PC-3 (cell line): ENCODE measurements around the gene PLXNA2. TPM values are rescaled to one million over a fixed set of nuclear protein-coding genes. Genes with fewer than 3 reads are reported as not detected.

Experiments used
- ATAC-seq: fragments of 200-7000 bp; cut with Tn5 transposase; 2 replicates; pipeline ENCODE4 v1.9.1; 2020; ENCODE audit warnings: mild to moderate bottlenecking, moderate library complexity
- BruUV-seq: library from RNA; stranded (reverse); fragments of 400-500 nt; replicated peaks from 2 replicates; lab custom pipeline; 2021; lab: Mats Ljungman, UMichigan
- CTCF ChIA-PET: fragments of 300-600 bp; sonication (Branson Sonifier 250); formaldehyde crosslinking; loops from one replicate; lab custom pipeline; 2022; ENCODE audit warnings: antibody characterized with exemption; lab: Charles Lee
- POLR2A ChIA-PET: fragments of 300-600 bp; sonication (Branson Sonifier 250); formaldehyde crosslinking; loops from one replicate; lab custom pipeline; 2022; ENCODE audit warnings: antibody characterized with exemption; ENCODE audit not compliant: unreplicated experiment; lab: Charles Lee
- DNase-seq: peaks from one replicate; pipeline ENCODE4 v3.0.0-alpha.2; 2015
- H2AFZ ChIP-seq: fragments of 300-600 bp; sonication (generic); 2 replicates; pipeline ENCODE4 v1.6.0; 2016; ENCODE audit warnings: antibody characterized with exemption, low read length
- H3F3A ChIP-seq: fragments of 300-600 bp; sonication (generic); one replicate; pipeline ENCODE4 v1.6.0; 2017; ENCODE audit warnings: antibody characterized with exemption, low read length, control low read depth, mild to moderate bottlenecking; ENCODE audit not compliant: unreplicated experiment
- H3K27ac ChIP-seq: fragments of 300-600 bp; sonication (generic); 2 replicates; pipeline ENCODE4 v1.5.1; 2016; ENCODE audit warnings: mild to moderate bottlenecking, low read length
- H3K27me3 ChIP-seq: fragments of 300-600 bp; sonication (generic); 2 replicates; pipeline ENCODE4 v1.6.1; 2016; ENCODE audit warnings: low read length, mixed read lengths
- H3K36me3 ChIP-seq: fragments of 300-600 bp; sonication (generic); 2 replicates; pipeline ENCODE4 v1.6.1; 2016; ENCODE audit warnings: low read depth, mixed run types, low read length, mixed read lengths
- H3K4me1 ChIP-seq: fragments of 300-600 bp; sonication (generic); 2 replicates; pipeline ENCODE4 v1.5.1; 2016; ENCODE audit warnings: low read length; ENCODE audit not compliant: insufficient read depth
- H3K4me2 ChIP-seq: fragments of 300-600 bp; sonication (generic); 2 replicates; pipeline ENCODE4 v1.6.0; 2016; ENCODE audit warnings: low read length
- H3K4me3 ChIP-seq: fragments of 300-600 bp; sonication (generic); 2 replicates; pipeline ENCODE4 v1.5.1; 2016; ENCODE audit warnings: mild to moderate bottlenecking, low read length, mixed read lengths
- H3K79me2 ChIP-seq: fragments of 300-600 bp; sonication (generic); 2 replicates; pipeline ENCODE4 v1.6.1; 2017; ENCODE audit warnings: low read length, mixed read lengths
- H3K9ac ChIP-seq: fragments of 300-600 bp; sonication (generic); 2 replicates; pipeline ENCODE4 v1.6.0; 2016; ENCODE audit warnings: mild to moderate bottlenecking, low read length
- H3K9me2 ChIP-seq: fragments of 300-600 bp; sonication (generic); replicated peaks from 2 replicates; pipeline ENCODE4 v1.6.1; 2016; ENCODE audit warnings: mixed run types, low read length, mixed read lengths
- H3K9me3 ChIP-seq: fragments of 300-600 bp; sonication (generic); 2 replicates; pipeline ENCODE4 v1.6.1; 2016; ENCODE audit warnings: low read length, mixed read lengths
- H4K20me1 ChIP-seq: fragments of 300-600 bp; sonication (generic); 2 replicates; pipeline ENCODE4 v1.6.1; 2016; ENCODE audit warnings: low read length, mixed read lengths
- CTCF ChIP-seq: fragments of 300-600 bp; sonication (generic); conservative IDR thresholded peaks from 2 replicates; pipeline ENCODE4 v1.5.1; 2017; ENCODE audit warnings: antibody characterized with exemption, low read depth, mild to moderate bottlenecking, low read length
- EZH2 ChIP-seq: fragments of 300-600 bp; sonication (generic); IDR thresholded peaks from one replicate; pipeline ENCODE4 v1.6.1; 2017; ENCODE audit warnings: antibody characterized with exemption, mild to moderate bottlenecking, low read length; ENCODE audit not compliant: unreplicated experiment
- EZH2phosphoT487 ChIP-seq: fragments of 300-600 bp; sonication (generic); IDR thresholded peaks from 2 replicates; pipeline ENCODE4 v1.6.1; 2018; ENCODE audit warnings: mild to moderate bottlenecking, antibody characterized with exemption, low read length, borderline replicate concordance
- intact Hi-C: fragments of 100-400 bp; cut with micrococcal nuclease; formaldehyde crosslinking; loops from 2 replicates; pipeline ENCODE4 v1.9.0; 2023
- total RNA-seq: library from RNA; depleted of rRNA; stranded (reverse); fragments of >200 nt; gene quantifications from 2 replicates; pipeline ENCODE4 v1.2.3, GENCODE V29; 2014

The PLXNA2 gene
- total RNA-seq, 1 experiment from 2014 or later, result 16.2 TPM

- POLR2A ChIA-PET, result no interaction called here
- no peaks in the 10 kb centered on the region for H3K9me2 ChIP-seq
- H3K27me3 ChIP-seq, result no peaks in the 10 kb centered on the region
- no peak overlapping the region for H3K27ac ChIP-seq
- DNase-seq (no peak), ATAC-seq (no peak)
- no peak overlapping the region for H3K4me3 ChIP-seq
- no peaks in the 10 kb centered on the region for H3K9me3 ChIP-seq
- H3F3A ChIP-seq, result no peaks in the 10 kb centered on the region
- no peak overlapping the region for H2AFZ ChIP-seq
- no peak for TF ChIP-seq EZH2
- no peak for TF ChIP-seq EZH2phosphoT487
- TF ChIP-seq CTCF, result no peak
- H3K4me1 ChIP-seq, result no peaks in the 10 kb centered on the region
- intact Hi-C loops, result no loop called here
- no peak overlapping the region for H3K4me2 ChIP-seq
- no peak overlapping the region for H3K9ac ChIP-seq
- no peaks in the 10 kb centered on the region for H4K20me1 ChIP-seq
- H3K36me3 ChIP-seq, result no peaks in the 10 kb centered on the region
- no peaks in the 10 kb centered on the region for H3K79me2 ChIP-seq
- BruUV-seq, result no TSS peak
- CTCF ChIA-PET, result no interaction called here
Observed at GRCh38 chr1:208163539-208163938, 80.6 kb downstream of the PLXNA2 start.

GRCh38 chr1:208162903-208163302 lies 81.3 kb downstream of the PLXNA2 start:
- DNase-seq, result no peak
- H2AFZ ChIP-seq, result no peak overlapping the region
- no peak overlapping the region for H3K27ac ChIP-seq
- no peak overlapping the region for H3K4me3 ChIP-seq
- no peak overlapping the region for H3K9ac ChIP-seq
- no peaks in the 10 kb centered on the region for H3K9me3 ChIP-seq
- no peak for ATAC-seq
- H3K4me2 ChIP-seq, result no peak overlapping the region
- intact Hi-C loops, result no loop called here
- no peaks in the 10 kb centered on the region for H3K79me2 ChIP-seq
- BruUV-seq, result no TSS peak
- no peaks in the 10 kb centered on the region for H3K27me3 ChIP-seq
- CTCF ChIA-PET, result no interaction called here
- no peaks in the 10 kb centered on the region for H3K9me2 ChIP-seq
- no peaks in the 10 kb centered on the region for H4K20me1 ChIP-seq
- POLR2A ChIA-PET, result no interaction called here
- no peaks in the 10 kb centered on the region for H3K36me3 ChIP-seq
- no peaks in the 10 kb centered on the region for H3F3A ChIP-seq
- H3K4me1 ChIP-seq, result no peaks in the 10 kb centered on the region
- TF ChIP-seq EZH2phosphoT487 (no peak), EZH2 (no peak), CTCF (no peak)

- no peak overlapping the region for H3K27ac ChIP-seq
- H3K4me3 ChIP-seq, result no peak overlapping the region
- H3K9me3 ChIP-seq, result no peaks in the 10 kb centered on the region
- no peaks in the 10 kb centered on the region for H3F3A ChIP-seq
- H3K9me2 ChIP-seq, result no peaks in the 10 kb centered on the region
- ChIA-PET POLR2A (no interaction called here), CTCF (no interaction called here)
- H3K9ac ChIP-seq, result no peak overlapping the region
- H3K79me2 ChIP-seq, result no peaks in the 10 kb centered on the region
- H2AFZ ChIP-seq, result no peak overlapping the region
- H3K27me3 ChIP-seq, result no peaks in the 10 kb centered on the region
- no peak for DNase-seq
- no TSS peak for BruUV-seq
- ATAC-seq, result no peak
- H3K4me1 ChIP-seq, result no peaks in the 10 kb centered on the region
- TF ChIP-seq EZH2phosphoT487 (no peak), CTCF (no peak), EZH2 (no peak)
- intact Hi-C loops, result no loop called here
- H4K20me1 ChIP-seq, result no peaks in the 10 kb centered on the region
- H3K4me2 ChIP-seq, result no peak overlapping the region
- no peaks in the 10 kb centered on the region for H3K36me3 ChIP-seq
Observed at GRCh38 chr1:208161656-208162375, 82.4 kb downstream of the PLXNA2 start.
